Measurements from ENCODE around the gene NFU1.

The NFU1 gene

DNA sequence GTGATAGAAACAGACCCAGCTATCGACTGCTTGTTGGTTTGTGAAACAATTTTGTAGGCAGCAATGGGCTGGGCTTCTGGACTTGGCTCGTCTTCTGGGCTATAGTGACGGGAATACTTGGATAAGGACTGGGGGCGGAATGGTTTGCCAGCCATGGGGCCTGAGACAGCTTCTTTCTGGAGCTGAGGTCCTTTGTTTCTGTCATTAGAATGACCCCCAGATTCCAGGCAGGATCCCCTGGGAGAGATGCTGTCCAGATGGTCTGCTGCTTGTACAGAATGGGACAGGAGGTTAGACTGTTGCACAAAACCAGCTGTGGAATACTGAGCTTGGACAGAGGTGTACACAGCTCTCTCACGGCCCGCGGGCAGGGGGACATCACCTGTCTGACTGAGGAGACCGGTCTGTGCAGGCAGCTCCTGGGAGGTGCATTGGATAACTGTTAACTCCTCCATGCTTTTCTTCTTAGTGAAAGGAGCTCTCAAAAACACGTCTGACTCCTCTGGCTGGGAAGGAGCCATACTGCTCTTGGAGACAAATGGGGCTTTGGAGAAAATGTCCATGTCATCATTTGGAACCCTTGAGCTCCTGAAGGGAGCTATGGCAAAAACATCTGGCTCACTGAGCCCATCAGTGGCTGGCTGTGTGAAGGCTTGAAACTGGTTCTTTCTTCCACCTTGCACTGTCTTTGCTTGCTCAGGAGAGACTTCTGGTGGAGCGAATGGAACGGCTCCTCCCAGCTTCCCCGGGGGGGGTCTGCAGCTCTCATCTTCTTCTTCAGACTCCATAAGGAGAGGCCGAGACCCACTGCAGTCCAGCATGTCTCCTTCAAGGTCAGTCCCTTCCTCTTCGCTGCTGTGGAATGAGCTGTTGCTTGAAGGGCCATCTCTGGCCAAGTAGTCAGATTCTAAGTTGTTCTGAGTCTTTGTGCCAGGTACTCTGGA lies 28.6 kb upstream of the NFU1 start:
- Histone ChIP-seq H3K27me3 (ENCODE audit: low read depth, low read length) (no peaks in the 10 kb centered on the region), H2AFZ (ENCODE audit: low read depth, low read length) (no peak overlapping the region), H3K79me2 (ENCODE audit: low read length) (no peaks in the 10 kb centered on the region), H3K4me3 (ENCODE audit: low read length) (no peak overlapping the region), H4K20me1 (ENCODE audit: insufficient read depth, low read length) (no peaks in the 10 kb centered on the region), H3K4me2 (ENCODE audit: low read length) (no peak overlapping the region), H3K36me3 (replicated peaks; ENCODE audit: low read depth, low read length) (no peaks in the 10 kb centered on the region), H3K4me1 (ENCODE audit: low read length) (no peaks in the 10 kb centered on the region), H3K9ac (ENCODE audit: low read length) (no peak overlapping the region), H3K9me3 (ENCODE audit: insufficient read depth, low read length) (no peaks in the 10 kb centered on the region), H3K27ac (ENCODE audit: low read length) (no peak overlapping the region)
- no peak for TF ChIP-seq EZH2phosphoT487 (IDR thresholded peaks at IDR 0.05; ENCODE audit: low read depth)
- TF ChIP-seq, protein P1, sequence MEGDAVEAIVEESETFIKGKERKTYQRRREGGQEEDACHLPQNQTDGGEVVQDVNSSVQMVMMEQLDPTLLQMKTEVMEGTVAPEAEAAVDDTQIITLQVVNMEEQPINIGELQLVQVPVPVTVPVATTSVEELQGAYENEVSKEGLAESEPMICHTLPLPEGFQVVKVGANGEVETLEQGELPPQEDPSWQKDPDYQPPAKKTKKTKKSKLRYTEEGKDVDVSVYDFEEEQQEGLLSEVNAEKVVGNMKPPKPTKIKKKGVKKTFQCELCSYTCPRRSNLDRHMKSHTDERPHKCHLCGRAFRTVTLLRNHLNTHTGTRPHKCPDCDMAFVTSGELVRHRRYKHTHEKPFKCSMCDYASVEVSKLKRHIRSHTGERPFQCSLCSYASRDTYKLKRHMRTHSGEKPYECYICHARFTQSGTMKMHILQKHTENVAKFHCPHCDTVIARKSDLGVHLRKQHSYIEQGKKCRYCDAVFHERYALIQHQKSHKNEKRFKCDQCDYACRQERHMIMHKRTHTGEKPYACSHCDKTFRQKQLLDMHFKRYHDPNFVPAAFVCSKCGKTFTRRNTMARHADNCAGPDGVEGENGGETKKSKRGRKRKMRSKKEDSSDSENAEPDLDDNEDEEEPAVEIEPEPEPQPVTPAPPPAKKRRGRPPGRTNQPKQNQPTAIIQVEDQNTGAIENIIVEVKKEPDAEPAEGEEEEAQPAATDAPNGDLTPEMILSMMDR (IDR thresholded peaks at IDR 0.05; ENCODE audit: low read depth, low read length) = no peak

DNA sequence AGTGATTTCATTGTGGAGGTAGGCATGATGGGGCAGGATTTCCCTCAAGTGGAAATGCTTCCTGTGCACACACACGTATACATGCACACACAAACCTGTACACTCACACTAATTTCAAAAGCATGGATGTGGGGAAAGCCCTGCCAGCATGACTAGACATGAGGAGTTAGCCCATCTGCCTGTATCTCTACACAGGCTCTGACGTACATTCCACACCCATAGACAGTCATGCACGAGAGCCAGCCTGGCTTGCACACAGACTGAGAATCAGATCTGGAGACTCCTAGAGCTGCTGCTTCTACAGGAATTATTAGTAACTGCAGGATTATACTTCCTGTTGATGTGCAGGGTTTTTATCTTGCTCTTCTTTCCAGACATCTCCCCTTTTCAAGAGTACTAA lies 27.3 kb upstream of the NFU1 start:
- no peak overlapping the region for H3K4me3 ChIP-seq (ENCODE audit: low read length)
- H3K4me1 ChIP-seq (ENCODE audit: low read length) = no peaks in the 10 kb centered on the region
- no peaks in the 10 kb centered on the region for H3K79me2 ChIP-seq (ENCODE audit: low read length)
- H4K20me1 ChIP-seq (ENCODE audit: insufficient read depth, low read length) = no peaks in the 10 kb centered on the region
- no peak overlapping the region for H3K27ac ChIP-seq (ENCODE audit: low read length)
- no peaks in the 10 kb centered on the region for H3K27me3 ChIP-seq (ENCODE audit: low read depth, low read length)
- H3K36me3 ChIP-seq (replicated peaks; ENCODE audit: low read depth, low read length) = no peaks in the 10 kb centered on the region
- no peak overlapping the region for H2AFZ ChIP-seq (ENCODE audit: low read depth, low read length)
- TF ChIP-seq, protein P1 (IDR thresholded peaks at IDR 0.05; ENCODE audit: low read depth, low read length) = no peak
- TF ChIP-seq EZH2phosphoT487 (IDR thresholded peaks at IDR 0.05; ENCODE audit: low read depth) = no peak
- H3K9ac ChIP-seq (ENCODE audit: low read length) = no peak overlapping the region
- no peaks in the 10 kb centered on the region for H3K9me3 ChIP-seq (ENCODE audit: insufficient read depth, low read length)
- no peak overlapping the region for H3K4me2 ChIP-seq (ENCODE audit: low read length)

DNA sequence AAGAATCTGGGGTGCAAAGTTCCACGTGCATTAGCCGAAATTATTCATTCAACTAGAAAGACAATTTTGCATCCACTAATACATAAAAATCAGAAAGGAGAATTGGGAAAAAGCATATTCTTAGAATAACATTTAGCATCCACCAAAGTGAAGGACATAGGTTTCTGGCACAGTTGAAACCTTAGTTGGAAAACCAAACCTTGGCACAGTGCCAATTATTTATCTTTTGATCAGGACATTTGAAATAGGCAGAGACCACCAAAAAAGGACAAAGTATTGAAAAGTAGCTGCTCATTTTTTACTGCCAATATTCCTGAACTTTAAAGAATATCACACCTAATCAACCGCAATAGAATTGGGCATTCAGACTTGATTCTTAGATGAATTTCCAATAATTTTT lies 25.5 kb upstream of the NFU1 start:
- Histone ChIP-seq H3K79me2 (ENCODE audit: low read length) (no peaks in the 10 kb centered on the region), H3K4me3 (ENCODE audit: low read length) (no peak overlapping the region), H3K4me2 (ENCODE audit: low read length) (no peak overlapping the region), H3K4me1 (ENCODE audit: low read length) (peaks cover 2% of the 10 kb centered on the region), H3K27me3 (ENCODE audit: low read depth, low read length) (no peaks in the 10 kb centered on the region), H3K36me3 (replicated peaks; ENCODE audit: low read depth, low read length) (no peaks in the 10 kb centered on the region), H3K27ac (ENCODE audit: low read length) (no peak overlapping the region), H3K9ac (ENCODE audit: low read length) (no peak overlapping the region), H3K9me3 (ENCODE audit: insufficient read depth, low read length) (no peaks in the 10 kb centered on the region), H4K20me1 (ENCODE audit: insufficient read depth, low read length) (no peaks in the 10 kb centered on the region), H2AFZ (ENCODE audit: low read depth, low read length) (no peak overlapping the region)
- TF ChIP-seq, protein P1 (IDR thresholded peaks at IDR 0.05; ENCODE audit: low read depth, low read length) = no peak
- TF ChIP-seq EZH2phosphoT487 (IDR thresholded peaks at IDR 0.05; ENCODE audit: low read depth) = no peak

DNA sequence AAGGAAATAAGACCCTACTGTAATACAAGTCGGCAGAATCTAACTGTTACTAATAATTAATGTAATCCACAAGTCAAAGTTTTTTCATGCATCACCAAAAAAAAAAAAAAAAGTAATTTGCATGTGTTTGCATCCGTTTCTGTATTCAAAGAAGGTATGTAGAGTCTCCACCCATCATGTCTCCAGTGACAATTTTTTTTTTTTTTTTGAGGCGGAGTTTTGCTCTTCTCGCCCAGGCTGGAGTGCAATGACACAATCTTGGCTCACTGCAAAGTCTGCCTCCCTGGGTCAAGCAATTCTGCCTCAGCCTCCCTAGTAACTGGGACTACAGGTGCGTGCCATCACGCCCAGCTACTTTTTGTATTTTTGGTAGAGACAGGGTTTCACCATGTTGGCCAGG lies 24.2 kb upstream of the NFU1 start:
- no peaks in the 10 kb centered on the region for H3K36me3 ChIP-seq (replicated peaks; ENCODE audit: low read depth, low read length)
- no peaks in the 10 kb centered on the region for H3K9me3 ChIP-seq (ENCODE audit: insufficient read depth, low read length)
- no peaks in the 10 kb centered on the region for H4K20me1 ChIP-seq (ENCODE audit: insufficient read depth, low read length)
- H3K4me2 ChIP-seq (ENCODE audit: low read length) = no peak overlapping the region
- no peak overlapping the region for H2AFZ ChIP-seq (ENCODE audit: low read depth, low read length)
- peaks cover 16% of the 10 kb centered on the region for H3K4me1 ChIP-seq (ENCODE audit: low read length)
- TF ChIP-seq EZH2phosphoT487 (IDR thresholded peaks at IDR 0.05; ENCODE audit: low read depth) = no peak
- TF ChIP-seq, protein P1 (IDR thresholded peaks at IDR 0.05; ENCODE audit: low read depth, low read length) = no peak
- H3K4me3 ChIP-seq (ENCODE audit: low read length) = no peak overlapping the region
- no peaks in the 10 kb centered on the region for H3K79me2 ChIP-seq (ENCODE audit: low read length)
- no peak overlapping the region for H3K27ac ChIP-seq (ENCODE audit: low read length)
- H3K27me3 ChIP-seq (ENCODE audit: low read depth, low read length) = no peaks in the 10 kb centered on the region
- H3K9ac ChIP-seq (ENCODE audit: low read length) = no peak overlapping the region

Measured in OCI-LY3 (cell line).